ENCODE results near the gene ACTR3C. TPM values are rescaled to one million over a fixed set of nuclear protein-coding genes. Genes with fewer than 3 reads are reported as not detected.

The ACTR3C gene
- total RNA-seq, 1 experiment from 2014 or later, result 4.5 TPM

DNA sequence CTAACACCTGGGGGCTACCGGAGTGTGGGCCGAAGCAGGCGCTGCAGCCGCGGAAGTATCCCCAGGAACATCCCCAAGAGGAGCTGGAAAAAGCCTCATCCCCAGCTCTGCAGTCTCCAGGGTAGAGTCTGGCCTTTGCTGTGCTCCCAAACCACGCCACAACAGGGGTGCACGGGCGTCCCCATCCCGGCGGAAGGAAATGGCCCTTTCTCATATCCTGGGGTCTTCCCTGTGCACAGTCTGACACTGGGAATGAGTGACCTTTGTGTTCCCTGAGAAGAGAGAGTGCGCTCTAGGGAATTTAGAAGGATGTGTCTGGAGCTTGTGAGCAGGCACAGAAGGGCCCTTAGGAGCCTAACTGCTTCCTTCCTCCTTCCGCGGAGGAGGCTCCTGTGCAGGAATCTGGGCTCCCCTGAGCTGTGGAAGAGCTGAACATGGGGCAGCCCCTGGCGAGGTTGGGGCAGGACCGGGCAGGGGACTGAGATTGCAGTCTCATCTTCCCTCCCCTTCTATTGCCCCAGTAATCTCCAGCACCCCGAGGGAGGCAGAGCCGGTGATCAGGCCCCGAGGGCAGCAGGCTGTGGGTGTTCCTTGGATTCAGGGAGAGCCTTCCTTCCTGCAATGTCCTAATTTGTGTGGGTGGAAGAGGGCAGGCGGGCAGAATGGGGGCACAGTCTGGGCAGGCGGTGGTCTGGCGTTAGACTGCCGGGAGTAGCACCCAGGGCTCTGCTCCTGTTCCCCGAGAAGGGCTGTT is 46.6 kb upstream of the ACTR3C start:
- no peak for DNase-seq (ENCODE audit: low spot score)
- Histone ChIP-seq H3K4me1 (ENCODE audit: insufficient read depth, low read length, poor library complexity, severe bottlenecking) (peaks cover 23% of the 10 kb centered on the region), H3K27me3 (replicated peaks; ENCODE audit: insufficient read depth, low read depth, low read length, poor library complexity) (no peaks in the 10 kb centered on the region), H3K27ac (ENCODE audit: low read depth, low read length, poor library complexity, severe bottlenecking) (peak overlapping the region; percentile 97), H3K36me3 (ENCODE audit: insufficient read depth, low read length, poor library complexity, severe bottlenecking) (peaks cover 28% of the 10 kb centered on the region), H3K4me3 (ENCODE audit: low read depth, low read length, poor library complexity, severe bottlenecking) (peak overlapping the region; percentile 96), H3K9me3 (ENCODE audit: low read depth, low read length, poor library complexity, severe bottlenecking) (no peaks in the 10 kb centered on the region)
- TF ChIP-seq, protein P1, sequence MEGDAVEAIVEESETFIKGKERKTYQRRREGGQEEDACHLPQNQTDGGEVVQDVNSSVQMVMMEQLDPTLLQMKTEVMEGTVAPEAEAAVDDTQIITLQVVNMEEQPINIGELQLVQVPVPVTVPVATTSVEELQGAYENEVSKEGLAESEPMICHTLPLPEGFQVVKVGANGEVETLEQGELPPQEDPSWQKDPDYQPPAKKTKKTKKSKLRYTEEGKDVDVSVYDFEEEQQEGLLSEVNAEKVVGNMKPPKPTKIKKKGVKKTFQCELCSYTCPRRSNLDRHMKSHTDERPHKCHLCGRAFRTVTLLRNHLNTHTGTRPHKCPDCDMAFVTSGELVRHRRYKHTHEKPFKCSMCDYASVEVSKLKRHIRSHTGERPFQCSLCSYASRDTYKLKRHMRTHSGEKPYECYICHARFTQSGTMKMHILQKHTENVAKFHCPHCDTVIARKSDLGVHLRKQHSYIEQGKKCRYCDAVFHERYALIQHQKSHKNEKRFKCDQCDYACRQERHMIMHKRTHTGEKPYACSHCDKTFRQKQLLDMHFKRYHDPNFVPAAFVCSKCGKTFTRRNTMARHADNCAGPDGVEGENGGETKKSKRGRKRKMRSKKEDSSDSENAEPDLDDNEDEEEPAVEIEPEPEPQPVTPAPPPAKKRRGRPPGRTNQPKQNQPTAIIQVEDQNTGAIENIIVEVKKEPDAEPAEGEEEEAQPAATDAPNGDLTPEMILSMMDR (conservative IDR thresholded peaks at IDR 0.05; ENCODE audit: low read depth, low read length), result no peak
- TF ChIP-seq EZH2 (IDR thresholded peaks at IDR 0.05; ENCODE audit: borderline replicate concordance, low read depth, low read length, poor library complexity, severe bottlenecking), result no peak
- POLR2A ChIA-PET (ENCODE audit: low non-redundant PET), result no interaction called here
- CTCF ChIA-PET, result no interaction called here
- BruUV-seq (replicated peaks), result no TSS peak
- intact Hi-C loops (cut with micrococcal nuclease; ENCODE audit: unreplicated experiment), result no loop called here

DNA sequence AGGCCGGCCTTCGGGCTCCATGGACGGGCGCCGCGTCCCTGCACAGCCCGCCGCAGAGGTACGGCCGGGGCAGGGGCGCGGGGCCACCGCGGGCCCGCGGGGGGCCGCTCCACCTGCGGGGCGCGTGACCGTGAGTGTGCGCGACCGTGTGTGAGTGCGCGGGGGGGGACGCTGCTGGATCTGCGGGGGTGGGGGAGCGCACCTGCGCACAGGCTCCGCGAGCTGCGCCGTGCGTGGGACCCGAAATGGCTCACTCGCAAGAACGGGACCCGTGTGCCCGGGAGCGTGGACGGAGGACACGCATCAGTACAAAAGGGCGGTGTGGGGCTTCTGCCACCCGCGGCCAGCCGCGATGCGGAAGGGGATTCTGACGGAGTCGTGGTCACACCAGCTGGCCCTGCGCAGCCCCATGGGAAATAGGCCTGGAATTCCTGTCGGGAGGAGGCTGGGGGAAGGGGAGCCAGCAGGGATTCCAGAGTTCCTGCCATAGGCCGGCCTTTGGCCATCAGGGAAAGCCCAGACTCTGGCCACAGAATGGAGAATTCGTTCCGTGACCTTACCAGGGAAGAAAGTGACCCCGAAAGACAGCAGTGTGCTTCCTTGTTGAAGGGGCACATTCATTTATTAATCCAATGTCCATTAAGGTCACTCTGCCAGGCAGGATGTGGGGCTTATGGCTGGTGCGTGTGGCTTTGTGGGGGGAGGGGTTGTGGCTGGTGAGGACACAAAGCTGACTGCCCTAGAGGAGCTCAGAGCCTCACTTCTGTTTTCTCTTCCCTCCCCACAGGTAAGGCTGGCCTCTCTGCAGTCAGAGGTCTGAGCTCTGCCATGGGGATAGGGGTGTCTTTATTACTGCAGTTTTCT is 45.8 kb upstream of the ACTR3C start:
- Histone ChIP-seq H3K9me3 (ENCODE audit: low read depth, low read length, poor library complexity, severe bottlenecking) (no peaks in the 10 kb centered on the region), H3K27ac (ENCODE audit: low read depth, low read length, poor library complexity, severe bottlenecking) (peak overlapping the region; percentile 97), H3K4me3 (ENCODE audit: low read depth, low read length, poor library complexity, severe bottlenecking) (peak overlapping the region; percentile 96), H3K36me3 (ENCODE audit: insufficient read depth, low read length, poor library complexity, severe bottlenecking) (peaks cover 22% of the 10 kb centered on the region), H3K4me1 (ENCODE audit: insufficient read depth, low read length, poor library complexity, severe bottlenecking) (peaks cover 25% of the 10 kb centered on the region), H3K27me3 (replicated peaks; ENCODE audit: insufficient read depth, low read depth, low read length, poor library complexity) (no peaks in the 10 kb centered on the region)
- TF ChIP-seq, protein P1 (conservative IDR thresholded peaks at IDR 0.05; ENCODE audit: low read depth, low read length), result no peak
- no peak for TF ChIP-seq EZH2 (IDR thresholded peaks at IDR 0.05; ENCODE audit: borderline replicate concordance, low read depth, low read length, poor library complexity, severe bottlenecking)
- no TSS peak for BruUV-seq (replicated peaks)
- ChIA-PET POLR2A (ENCODE audit: low non-redundant PET) (no interaction called here), CTCF (no interaction called here)
- peak; percentile 41 for DNase-seq (ENCODE audit: low spot score)
- intact Hi-C loops (cut with micrococcal nuclease; ENCODE audit: unreplicated experiment), result no loop called here

DNA sequence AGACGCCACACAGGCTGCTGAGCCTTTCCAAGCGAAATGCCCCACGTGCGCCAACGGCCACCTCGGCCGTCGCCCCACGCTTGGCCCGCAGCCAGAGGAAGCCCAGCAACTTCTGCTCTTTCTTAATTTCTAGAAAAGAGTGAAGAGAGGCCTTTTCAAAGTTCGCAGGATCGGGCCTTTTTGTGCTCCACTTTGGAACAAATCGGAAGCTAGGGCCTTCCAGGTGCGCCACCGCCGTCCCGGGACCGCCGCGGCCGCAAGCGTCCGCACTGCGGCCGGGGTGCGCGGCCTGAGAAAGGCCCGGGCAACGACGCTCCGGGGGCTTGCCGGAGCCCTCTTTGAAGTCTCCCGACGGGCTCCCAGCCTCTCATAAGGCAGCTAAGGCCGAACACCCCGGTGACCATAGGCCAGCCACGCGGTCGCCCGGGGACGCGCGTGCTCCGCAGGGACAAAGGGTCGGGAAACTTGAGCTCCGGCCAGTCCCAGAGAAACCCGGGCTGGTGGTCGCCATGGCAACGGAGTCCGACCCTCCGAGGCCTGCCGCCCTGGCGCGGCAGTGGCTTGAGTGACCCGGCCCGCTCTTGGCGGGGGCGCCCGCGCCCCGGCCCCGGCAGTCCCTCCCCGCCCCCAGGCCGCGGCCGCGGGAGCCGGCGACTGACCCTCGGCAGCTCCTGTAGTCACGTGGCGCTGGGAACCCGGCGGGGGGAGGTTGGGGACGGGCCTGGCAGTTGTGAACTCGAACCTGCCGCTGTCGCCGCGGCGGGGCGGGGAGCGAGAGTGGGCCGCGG is 44.9 kb upstream of the ACTR3C start, which contains the start of gene REPIN1:
Gene REPIN1 (plus strand): TSS at position 727 of the 788 bp plus-strand sequence. CDS start 890 bp downstream, outside the sequence.
- ChIA-PET CTCF (no interaction called here), POLR2A (ENCODE audit: low non-redundant PET) (interaction anchor here (0.6 kb wide), 1 partner anchor 43 kb away, joined by 5 read pairs; no protein-coding TSS in a partner anchor)
- Histone ChIP-seq H3K4me1 (ENCODE audit: insufficient read depth, low read length, poor library complexity, severe bottlenecking) (peaks cover 33% of the 10 kb centered on the region), H3K4me3 (ENCODE audit: low read depth, low read length, poor library complexity, severe bottlenecking) (peak within 1 kb of the TSS; percentile 96), H3K27ac (ENCODE audit: low read depth, low read length, poor library complexity, severe bottlenecking) (peak within 1 kb of the TSS; percentile 97), H3K9me3 (ENCODE audit: low read depth, low read length, poor library complexity, severe bottlenecking) (no peaks in the 10 kb centered on the region), H3K36me3 (ENCODE audit: insufficient read depth, low read length, poor library complexity, severe bottlenecking) (peaks cover 14% of the 10 kb centered on the region), H3K27me3 (replicated peaks; ENCODE audit: insufficient read depth, low read depth, low read length, poor library complexity) (no peaks in the 10 kb centered on the region)
- peak; percentile 89 for DNase-seq (ENCODE audit: low spot score)
- intact Hi-C loops (cut with micrococcal nuclease; ENCODE audit: unreplicated experiment), result no loop called here
- BruUV-seq (replicated peaks), result no TSS peak
- no peak for TF ChIP-seq EZH2 (IDR thresholded peaks at IDR 0.05; ENCODE audit: borderline replicate concordance, low read depth, low read length, poor library complexity, severe bottlenecking)
- TF ChIP-seq, protein P1 (conservative IDR thresholded peaks at IDR 0.05; ENCODE audit: low read depth, low read length), result no peak
